LNCAP (cell line): ENCODE data around the gene TMPRSS9.

ENCODE experiments used
- CTCF ChIP-seq: fragments of 450-650 bp; IDR thresholded peaks from 2 replicates; pipeline ENCODE4 v1.5.1; 2017; ENCODE audit warnings: mild to moderate bottlenecking

TMPRSS9 gene

GRCh38 chr19:2399582-2399981 lies 39.5 kb downstream of the TMPRSS9 start:
- no peak for TF ChIP-seq CTCF

DNA sequence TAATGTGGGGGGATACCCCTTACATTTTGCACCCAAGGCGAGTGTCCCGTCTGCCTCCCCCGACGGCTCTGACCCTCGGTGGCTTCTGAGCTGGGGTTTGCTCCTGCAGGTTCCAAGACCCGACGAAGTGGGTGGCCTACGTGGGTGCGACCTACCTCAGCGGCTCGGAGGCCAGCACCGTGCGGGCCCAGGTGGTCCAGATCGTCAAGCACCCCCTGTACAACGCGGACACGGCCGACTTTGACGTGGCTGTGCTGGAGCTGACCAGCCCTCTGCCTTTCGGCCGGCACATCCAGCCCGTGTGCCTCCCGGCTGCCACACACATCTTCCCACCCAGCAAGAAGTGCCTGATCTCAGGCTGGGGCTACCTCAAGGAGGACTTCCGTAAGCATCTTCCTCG lies 48.2 kb downstream of the TMPRSS9 start:
- TF ChIP-seq CTCF = no peak

DNA sequence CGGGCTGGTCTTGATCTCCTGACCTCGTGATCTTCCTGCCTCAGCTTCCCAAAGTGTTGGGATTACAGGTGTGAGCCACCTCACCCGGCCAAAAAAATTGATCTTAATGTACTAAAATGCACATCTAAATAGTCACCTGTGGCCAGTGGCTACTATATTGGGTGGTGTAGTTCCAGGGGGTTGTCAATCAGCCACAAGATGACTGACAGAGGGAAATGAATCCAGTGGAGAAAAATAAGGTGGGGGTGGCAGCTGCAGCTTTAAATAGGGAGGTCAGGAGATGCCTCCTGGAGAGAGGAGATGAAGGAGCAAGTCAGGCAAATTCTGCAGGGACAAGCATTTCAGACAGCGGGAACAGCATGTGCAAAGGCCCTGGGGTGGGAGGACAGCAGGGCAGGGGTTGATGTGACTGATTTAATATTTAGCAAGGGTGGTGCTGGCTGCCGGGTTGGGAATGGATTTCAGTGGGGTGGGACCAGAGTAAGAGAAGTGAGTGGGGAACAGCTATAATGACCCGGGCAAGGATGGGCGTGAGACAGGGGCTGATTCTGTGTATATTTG lies 49.4 kb downstream of the TMPRSS9 start:
- no peak for TF ChIP-seq CTCF

DNA sequence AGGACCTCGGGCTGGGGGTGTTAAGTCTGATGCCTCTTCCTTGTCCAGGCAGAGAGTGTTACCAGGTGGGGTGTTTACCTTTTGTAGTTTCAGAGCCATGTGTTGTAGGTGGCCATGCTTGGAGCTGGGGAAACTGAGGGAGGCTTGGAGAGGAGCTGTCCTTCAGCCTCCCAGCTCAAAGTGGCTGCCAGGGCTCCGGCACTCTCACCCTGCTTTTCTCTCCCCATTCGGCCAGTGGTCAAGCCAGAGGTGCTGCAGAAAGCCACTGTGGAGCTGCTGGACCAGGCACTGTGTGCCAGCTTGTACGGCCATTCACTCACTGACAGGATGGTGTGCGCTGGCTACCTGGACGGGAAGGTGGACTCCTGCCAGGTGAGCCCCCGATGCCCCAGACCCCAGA lies 50.0 kb downstream of the TMPRSS9 start:
- no peak for TF ChIP-seq CTCF

- no peak for TF ChIP-seq CTCF
Measured at GRCh38 chr19:2411709-2412108, 51.6 kb downstream of the TMPRSS9 start.

DNA sequence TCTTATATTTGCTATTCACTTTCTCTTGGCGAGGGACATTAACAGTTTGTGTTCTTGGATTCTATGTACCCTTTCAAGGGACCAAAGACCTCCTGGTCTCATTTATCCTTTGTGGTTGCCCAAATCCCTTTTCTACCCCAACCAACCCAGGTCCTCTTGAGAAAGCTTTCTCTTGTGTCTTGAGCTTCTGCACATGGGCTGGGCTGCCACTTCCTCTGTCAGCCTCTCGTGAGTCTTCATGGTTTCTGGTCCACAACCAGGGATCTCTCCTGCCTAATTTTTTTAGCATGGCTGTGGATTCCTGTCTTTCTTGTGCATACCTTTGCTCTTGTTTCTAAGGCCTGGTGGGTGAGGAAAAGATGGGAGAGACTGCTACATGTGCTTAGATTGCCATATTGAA lies 52.4 kb downstream of the TMPRSS9 start:
- TF ChIP-seq CTCF = no peak

GRCh38 chr19:2413159-2413558 lies 53.1 kb downstream of the TMPRSS9 start:
- no peak for TF ChIP-seq CTCF

GRCh38 chr19:2413629-2414028 lies 53.6 kb downstream of the TMPRSS9 start:
- no peak for TF ChIP-seq CTCF
